HepG2 (cell line): ENCODE measurements around the gene NFS1. TPM values are rescaled to one million over a fixed set of nuclear protein-coding genes. Genes with fewer than 3 reads are reported as not detected.
A peak's percentile ranks its signal among the peaks of the same experiment; 100 is the strongest.

Source experiments
- ATF4 ChIP-seq, 2 experiments: fragments of 450-650 bp in 1 of 2; sonication (generic) in 1 of 2; formaldehyde crosslinking; IDR thresholded peaks; 2 replicates each; pipeline versions ENCODE4 v1.5.0 to v1.8.0; 2020 to 2022; ENCODE audit warnings: mild to moderate bottlenecking in 1 of 2, missing genetic modification reagents in 1 of 2
- EZH2 ChIP-seq: conservative IDR thresholded peaks from 2 replicates; pipeline ENCODE4 v1.6.1; 2012; ENCODE audit warnings: mild to moderate bottlenecking, low read depth, low read length, moderate library complexity
- HNRNPUL1 ChIP-seq: fragments of 200-400 bp; formaldehyde crosslinking; IDR thresholded peaks from 2 replicates; pipeline ENCODE4 v1.6.1; 2017; ENCODE audit warnings: low read depth, mild to moderate bottlenecking, low read length, moderate library complexity
- HOXA9 ChIP-seq: sonication (generic); formaldehyde crosslinking; IDR thresholded peaks from 2 replicates; pipeline ENCODE4 v1.8.1; 2022; ENCODE audit warnings: missing genetic modification reagents, mild to moderate bottlenecking, moderate library complexity, borderline replicate concordance
- MAX ChIP-seq: IDR thresholded peaks from 2 replicates; pipeline ENCODE4 v1.6.1; 2012; ENCODE audit warnings: inconsistent platforms
- MAZ ChIP-seq, 2 experiments: sonication (generic) in 1 of 2; formaldehyde crosslinking in 1 of 2; IDR thresholded peaks; 2 replicates each; pipeline versions ENCODE4 v1.5.0 to v1.6.1; 2012 to 2020; ENCODE audit warnings: low read depth in 2 of 2, mild to moderate bottlenecking in 2 of 2, borderline replicate concordance in 1 of 2, improper control_type of control experiment in 1 of 2, low read length in 1 of 2, missing genetic modification reagents in 1 of 2, moderate library complexity in 1 of 2
- MBNL3 ChIP-seq: fragments of 250-450 bp; sonication (Bioruptor Pico); conservative IDR thresholded peaks from 2 replicates; pipeline ENCODE4 v1.8.0; 2022; ENCODE audit warnings: mild to moderate bottlenecking, inconsistent platforms
- MLX ChIP-seq: IDR thresholded peaks from 2 replicates; pipeline ENCODE4 v1.6.1; 2016
- PHF8 ChIP-seq: sonication (generic); formaldehyde crosslinking; IDR thresholded peaks from 2 replicates; pipeline ENCODE4 v1.5.0; 2020; ENCODE audit warnings: missing genetic modification reagents
- POLR2AphosphoS5 ChIP-seq: IDR thresholded peaks from 2 replicates; pipeline ENCODE4 v1.6.1; 2012; ENCODE audit warnings: low read depth, low read length
- SIN3B ChIP-seq: fragments of 150-350 bp; IDR thresholded peaks from 2 replicates; pipeline ENCODE4 v1.6.1; 2014; ENCODE audit warnings: low read length
- SNAI1 ChIP-seq: sonication (generic); formaldehyde crosslinking; IDR thresholded peaks from 2 replicates; pipeline ENCODE4 v1.5.0; 2020; ENCODE audit warnings: mild to moderate bottlenecking, missing genetic modification reagents, borderline replicate concordance
- SRSF9 ChIP-seq: fragments of 200-400 bp; formaldehyde crosslinking; IDR thresholded peaks from 2 replicates; pipeline ENCODE4 v1.6.1; 2018; ENCODE audit warnings: borderline replicate concordance, mild to moderate bottlenecking, low read depth, low read length; ENCODE audit not compliant: insufficient read depth, poor library complexity, severe bottlenecking
- ZNF205 ChIP-seq: IDR thresholded peaks from 2 replicates; pipeline ENCODE4 v1.6.1; 2018; ENCODE audit warnings: missing biosample characterization, missing genetic modification reagents
- ZNF296 ChIP-seq: sonication (generic); formaldehyde crosslinking; conservative IDR thresholded peaks from 2 replicates; pipeline ENCODE4 v1.5.0; 2020; ENCODE audit warnings: mild to moderate bottlenecking, missing genetic modification reagents
- ZNF530 ChIP-seq: sonication (generic); formaldehyde crosslinking; IDR thresholded peaks from 2 replicates; pipeline ENCODE4 v1.5.0; 2020; ENCODE audit warnings: low read depth, mild to moderate bottlenecking, missing genetic modification reagents
- polyA plus RNA-seq, 8 experiments: library from polyadenylated mRNA; depleted of rRNA in 3 of 8; stranded (reverse) in 7 of 8; unstranded in 1 of 8; fragments of >200 nt; fragmentation: Illumina TruSeq in 4 of 8; extraction: Trizol in 4 of 8; gene quantifications; 2 replicates each; pipeline versions ENCODE4 v1.2.1 to v1.2.3, GENCODE V29; 2011 to 2016; ENCODE audit warnings: low read depth in 4 of 8, missing spikeins in 1 of 8, mixed read lengths in 1 of 8; ENCODE audit not compliant: insufficient read depth in 1 of 8
- total RNA-seq, 5 experiments: library from RNA; depleted of rRNA; stranded (reverse); fragments of >200 nt; fragmentation: Illumina TruSeq; extraction: Trizol; gene quantifications; 2 replicates each; pipeline ENCODE4 v1.2.3, GENCODE V29; 2016; ENCODE audit warnings: low read depth in 1 of 5
- TF ChIP-seq, protein P1 (sequence below): sonication (generic); formaldehyde crosslinking; IDR thresholded peaks from 2 replicates; pipeline ENCODE4 v1.4.0; 2020; ENCODE audit warnings: mild to moderate bottlenecking, low read depth, missing genetic modification reagents
- TF ChIP-seq, protein P2 (sequence below): sonication (generic); formaldehyde crosslinking; IDR thresholded peaks from 2 replicates; pipeline ENCODE4 v1.5.1; 2020; ENCODE audit warnings: missing genetic modification reagents, mild to moderate bottlenecking, borderline replicate concordance
- TF ChIP-seq, protein P3 (sequence below): sonication (generic); formaldehyde crosslinking; IDR thresholded peaks from 2 replicates; pipeline ENCODE4 v1.5.0; 2020; ENCODE audit warnings: missing genetic modification reagents
- TF ChIP-seq, protein P4 (sequence below): sonication (generic); formaldehyde crosslinking; IDR thresholded peaks from 2 replicates; pipeline ENCODE4 v1.8.0; 2022; ENCODE audit warnings: mild to moderate bottlenecking, missing genetic modification reagents

Gene NFS1
- total and polyA plus RNA-seq, 2 of the 13 experiments (the other 11 are each of a cell fraction or from before 2014, with no cell fraction given) = 65.9 to 88.1 TPM

DNA sequence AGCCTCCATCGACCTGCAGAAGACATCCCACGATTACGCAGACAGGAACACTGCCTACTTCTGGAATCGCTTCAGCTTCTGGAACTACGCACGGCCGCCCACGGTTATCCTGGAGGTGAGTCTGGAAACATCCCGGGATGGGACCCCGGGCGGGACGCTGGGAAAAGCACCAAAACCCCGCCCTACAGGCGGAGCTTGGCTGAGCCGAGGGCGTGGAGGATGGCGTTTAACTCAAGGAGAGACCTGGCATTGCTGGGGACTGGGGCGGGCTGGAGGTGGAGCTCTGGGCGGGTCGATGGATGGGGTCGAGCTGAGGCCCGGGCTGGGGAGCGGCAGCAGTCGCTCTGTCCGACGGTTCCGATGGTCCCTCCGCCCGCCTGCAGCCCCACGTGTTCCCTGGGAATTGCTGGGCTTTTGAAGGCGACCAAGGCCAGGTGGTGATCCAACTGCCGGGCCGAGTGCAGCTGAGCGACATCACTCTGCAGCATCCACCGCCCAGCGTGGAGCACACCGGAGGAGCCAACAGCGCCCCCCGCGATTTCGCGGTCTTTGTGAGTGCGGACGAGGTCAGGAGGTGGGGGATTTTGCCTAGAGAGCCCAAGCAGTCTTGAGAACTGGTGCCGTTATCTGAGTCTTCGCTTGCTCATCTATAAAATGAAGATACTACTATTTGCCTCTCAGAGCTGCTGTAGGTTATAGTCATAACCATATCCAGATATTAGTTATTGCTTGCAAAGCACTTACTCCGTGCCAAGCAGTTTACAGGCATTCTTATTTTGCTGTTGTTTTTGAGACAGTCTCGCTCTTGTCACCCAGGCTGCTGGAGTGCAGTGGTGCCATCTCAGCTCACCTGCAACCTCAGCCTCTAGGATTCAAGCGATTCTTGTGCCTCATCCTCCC lies 79.7 kb downstream of the NFS1 start (continued):
- TF ChIP-seq MLX (CRISPR knock-in tag) = no peak; the same call in 1 of the 2 replicates
- TF ChIP-seq PHF8 (CRISPR knock-in tag) = peak; percentile 68
- TF ChIP-seq SNAI1 (CRISPR knock-in tag) = peak; percentile 84; the same call in 1 of the 2 replicates
- peak; percentile 65; the same call in 1 of the 2 replicates for TF ChIP-seq MAZ (IDR thresholded peaks at IDR 0.05; ENCODE audit: borderline replicate concordance, low read depth, low read length)
- TF ChIP-seq MAZ (CRISPR knock-in tag; IDR thresholded peaks at IDR 0.05; ENCODE audit: low read depth) = peak; percentile 95
- no peak for TF ChIP-seq SRSF9
- TF ChIP-seq ZNF530 (CRISPR knock-in tag) = 0 out of 2 replicates have a peak, but pooled peaks have one; percentile 88
- TF ChIP-seq, protein P1, sequence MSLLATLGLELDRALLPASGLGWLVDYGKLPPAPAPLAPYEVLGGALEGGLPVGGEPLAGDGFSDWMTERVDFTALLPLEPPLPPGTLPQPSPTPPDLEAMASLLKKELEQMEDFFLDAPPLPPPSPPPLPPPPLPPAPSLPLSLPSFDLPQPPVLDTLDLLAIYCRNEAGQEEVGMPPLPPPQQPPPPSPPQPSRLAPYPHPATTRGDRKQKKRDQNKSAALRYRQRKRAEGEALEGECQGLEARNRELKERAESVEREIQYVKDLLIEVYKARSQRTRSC (CRISPR knock-in tag) = no peak
- TF ChIP-seq, protein P2, sequence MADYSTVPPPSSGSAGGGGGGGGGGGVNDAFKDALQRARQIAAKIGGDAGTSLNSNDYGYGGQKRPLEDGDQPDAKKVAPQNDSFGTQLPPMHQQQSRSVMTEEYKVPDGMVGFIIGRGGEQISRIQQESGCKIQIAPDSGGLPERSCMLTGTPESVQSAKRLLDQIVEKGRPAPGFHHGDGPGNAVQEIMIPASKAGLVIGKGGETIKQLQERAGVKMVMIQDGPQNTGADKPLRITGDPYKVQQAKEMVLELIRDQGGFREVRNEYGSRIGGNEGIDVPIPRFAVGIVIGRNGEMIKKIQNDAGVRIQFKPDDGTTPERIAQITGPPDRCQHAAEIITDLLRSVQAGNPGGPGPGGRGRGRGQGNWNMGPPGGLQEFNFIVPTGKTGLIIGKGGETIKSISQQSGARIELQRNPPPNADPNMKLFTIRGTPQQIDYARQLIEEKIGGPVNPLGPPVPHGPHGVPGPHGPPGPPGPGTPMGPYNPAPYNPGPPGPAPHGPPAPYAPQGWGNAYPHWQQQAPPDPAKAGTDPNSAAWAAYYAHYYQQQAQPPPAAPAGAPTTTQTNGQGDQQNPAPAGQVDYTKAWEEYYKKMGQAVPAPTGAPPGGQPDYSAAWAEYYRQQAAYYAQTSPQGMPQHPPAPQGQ (CRISPR knock-in tag) = no peak
- peak; percentile 95 for TF ChIP-seq ZNF205 (CRISPR knock-in tag)
- TF ChIP-seq ZNF296 = peak; percentile 96; the same call in 1 of the 2 replicates
- TF ChIP-seq, protein P3, sequence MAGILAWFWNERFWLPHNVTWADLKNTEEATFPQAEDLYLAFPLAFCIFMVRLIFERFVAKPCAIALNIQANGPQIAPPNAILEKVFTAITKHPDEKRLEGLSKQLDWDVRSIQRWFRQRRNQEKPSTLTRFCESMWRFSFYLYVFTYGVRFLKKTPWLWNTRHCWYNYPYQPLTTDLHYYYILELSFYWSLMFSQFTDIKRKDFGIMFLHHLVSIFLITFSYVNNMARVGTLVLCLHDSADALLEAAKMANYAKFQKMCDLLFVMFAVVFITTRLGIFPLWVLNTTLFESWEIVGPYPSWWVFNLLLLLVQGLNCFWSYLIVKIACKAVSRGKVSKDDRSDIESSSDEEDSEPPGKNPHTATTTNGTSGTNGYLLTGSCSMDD = no peak
- TF ChIP-seq, protein P4, sequence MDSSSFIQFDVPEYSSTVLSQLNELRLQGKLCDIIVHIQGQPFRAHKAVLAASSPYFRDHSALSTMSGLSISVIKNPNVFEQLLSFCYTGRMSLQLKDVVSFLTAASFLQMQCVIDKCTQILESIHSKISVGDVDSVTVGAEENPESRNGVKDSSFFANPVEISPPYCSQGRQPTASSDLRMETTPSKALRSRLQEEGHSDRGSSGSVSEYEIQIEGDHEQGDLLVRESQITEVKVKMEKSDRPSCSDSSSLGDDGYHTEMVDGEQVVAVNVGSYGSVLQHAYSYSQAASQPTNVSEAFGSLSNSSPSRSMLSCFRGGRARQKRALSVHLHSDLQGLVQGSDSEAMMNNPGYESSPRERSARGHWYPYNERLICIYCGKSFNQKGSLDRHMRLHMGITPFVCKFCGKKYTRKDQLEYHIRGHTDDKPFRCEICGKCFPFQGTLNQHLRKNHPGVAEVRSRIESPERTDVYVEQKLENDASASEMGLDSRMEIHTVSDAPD (CRISPR knock-in tag) = peak; percentile 72; the same call in 1 of the 2 replicates
- no peak for TF ChIP-seq EZH2
- peak; percentile 86 for TF ChIP-seq POLR2AphosphoS5
- 0 out of 4 replicates have a peak, but pooled peaks of 1 of the 2 experiments have one; percentile 31 for TF ChIP-seq ATF4 (CRISPR knock-in tag; IDR thresholded peaks at IDR 0.05)
- TF ChIP-seq MAX = peak; percentile 98
- 0 out of 2 replicates have a peak, but pooled peaks have one; percentile 30 for TF ChIP-seq HNRNPUL1
- TF ChIP-seq HOXA9 = no peak; the same call in 1 of the 2 replicates
- TF ChIP-seq MBNL3 (CRISPR knock-in tag) = no peak
- no peak for TF ChIP-seq SIN3B
